HG03196 (cell line): Measurements from ENCODE around the gene CMA1.
"Not testable (repeated sequence)": the region's sequence is repeated elsewhere in the genome, so short reads cannot be mapped to it uniquely, and the experiment has no call there.

Experiments
- ATAC-seq: cut with Tn5 transposase; IDR thresholded peaks from one replicate; pipeline ENCODE4 v1.9.1; 2021; ENCODE audit not compliant: unreplicated experiment

CMA1 gene

GRCh38 chr14:24470450-24470849, 37.6 kb downstream of the CMA1 start:
- not testable (repeated sequence) for ATAC-seq

DNA sequence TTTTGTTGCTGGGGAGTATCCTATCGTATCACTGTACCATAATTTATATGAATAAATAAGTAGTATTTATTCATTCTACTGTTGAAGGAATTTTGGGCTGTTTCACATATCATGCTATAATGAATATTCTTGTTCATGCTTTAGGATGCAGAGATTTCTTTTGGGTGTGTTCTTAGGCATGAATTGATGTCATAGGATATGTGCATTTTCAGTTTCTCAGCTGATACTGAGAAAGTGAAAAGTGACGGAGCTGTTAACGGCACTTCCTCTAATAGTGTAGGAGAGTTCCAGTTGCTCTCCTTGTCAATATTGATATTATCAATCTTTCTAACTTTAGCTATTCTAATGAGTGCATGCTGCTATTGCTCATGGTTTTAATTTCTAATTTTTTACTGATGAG, 42.3 kb downstream of the CMA1 start:
- ATAC-seq = no peak

GRCh38 chr14:24465368-24465767, 42.7 kb downstream of the CMA1 start:
- no peak for ATAC-seq

DNA sequence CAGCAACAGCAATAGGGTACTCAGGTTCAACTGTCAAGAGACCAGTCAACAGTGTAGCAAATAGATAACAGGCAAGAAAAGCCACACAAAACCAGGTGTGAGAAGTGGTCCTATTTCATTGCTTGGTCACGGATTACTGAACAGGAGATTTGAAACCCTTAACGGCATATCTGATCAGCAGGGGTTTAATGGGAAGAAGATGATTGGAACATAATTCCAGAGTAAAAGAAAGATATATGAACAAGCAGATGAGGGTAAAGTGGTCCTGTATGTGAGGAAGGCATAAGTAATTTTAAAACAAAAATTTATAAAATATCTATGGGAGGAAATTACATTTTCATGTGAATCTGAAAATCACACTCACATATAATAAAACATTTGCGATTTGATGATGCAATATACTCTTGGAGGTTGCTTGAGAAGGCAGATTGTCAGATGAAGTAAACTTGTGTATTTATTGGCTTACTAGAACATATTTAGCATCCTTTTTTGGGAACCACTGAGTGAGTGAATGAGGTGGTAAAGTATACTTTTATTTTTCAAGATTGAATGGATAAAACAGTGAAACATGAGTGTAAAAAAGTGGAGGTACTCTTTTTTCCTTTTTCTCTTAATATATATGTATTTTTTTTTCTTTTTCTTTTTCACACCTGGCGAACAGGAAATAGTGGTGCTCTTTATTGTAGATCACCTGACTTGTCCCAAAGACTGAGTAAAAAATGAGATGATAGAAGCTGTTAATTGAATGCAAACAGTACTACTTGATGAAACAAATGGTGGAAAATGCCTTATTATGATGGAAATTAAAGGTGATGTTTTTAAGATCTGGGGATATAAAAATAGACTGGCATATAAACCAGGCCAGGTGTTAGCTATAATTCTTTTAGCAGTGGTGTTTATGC, 43.9 kb downstream of the CMA1 start:
- no peak for ATAC-seq

- ATAC-seq = no peak
Measured at GRCh38 chr14:24463017-24463883, 44.8 kb downstream of the CMA1 start.

- no peak for ATAC-seq
Measured at GRCh38 chr14:24461336-24461735, 46.7 kb downstream of the CMA1 start.

GRCh38 chr14:24459331-24459730, 48.7 kb downstream of the CMA1 start:
- ATAC-seq = no peak

- no peak for ATAC-seq
Measured at GRCh38 chr14:24458736-24459135, 49.3 kb downstream of the CMA1 start.

GRCh38 chr14:24456980-24457379, 51.1 kb downstream of the CMA1 start:
- ATAC-seq = no peak
